NCI-H2029 treated with DMSO at 0.1 percent for 48 hours (cell line): ENCODE measurements around the gene MBD2.
A peak's percentile ranks its signal among the peaks of the same experiment; 100 is the strongest.
"Not testable (repeated sequence)": the region's sequence is repeated elsewhere in the genome, so short reads cannot be mapped to it uniquely, and the experiment has no call there.

Experiments
- DNase-seq: peaks from one replicate; lab custom pipeline; 2025; lab: John Stamatoyannopoulos, UW

The MBD2 gene

GRCh38 chr18:54224379-54225014 is at the start of gene MBD2:
MBD2 (minus strand) TSS chr18:54224669; CDS start chr18:54224559, 110 bp downstream.
- peak; percentile 55 for DNase-seq

DNA sequence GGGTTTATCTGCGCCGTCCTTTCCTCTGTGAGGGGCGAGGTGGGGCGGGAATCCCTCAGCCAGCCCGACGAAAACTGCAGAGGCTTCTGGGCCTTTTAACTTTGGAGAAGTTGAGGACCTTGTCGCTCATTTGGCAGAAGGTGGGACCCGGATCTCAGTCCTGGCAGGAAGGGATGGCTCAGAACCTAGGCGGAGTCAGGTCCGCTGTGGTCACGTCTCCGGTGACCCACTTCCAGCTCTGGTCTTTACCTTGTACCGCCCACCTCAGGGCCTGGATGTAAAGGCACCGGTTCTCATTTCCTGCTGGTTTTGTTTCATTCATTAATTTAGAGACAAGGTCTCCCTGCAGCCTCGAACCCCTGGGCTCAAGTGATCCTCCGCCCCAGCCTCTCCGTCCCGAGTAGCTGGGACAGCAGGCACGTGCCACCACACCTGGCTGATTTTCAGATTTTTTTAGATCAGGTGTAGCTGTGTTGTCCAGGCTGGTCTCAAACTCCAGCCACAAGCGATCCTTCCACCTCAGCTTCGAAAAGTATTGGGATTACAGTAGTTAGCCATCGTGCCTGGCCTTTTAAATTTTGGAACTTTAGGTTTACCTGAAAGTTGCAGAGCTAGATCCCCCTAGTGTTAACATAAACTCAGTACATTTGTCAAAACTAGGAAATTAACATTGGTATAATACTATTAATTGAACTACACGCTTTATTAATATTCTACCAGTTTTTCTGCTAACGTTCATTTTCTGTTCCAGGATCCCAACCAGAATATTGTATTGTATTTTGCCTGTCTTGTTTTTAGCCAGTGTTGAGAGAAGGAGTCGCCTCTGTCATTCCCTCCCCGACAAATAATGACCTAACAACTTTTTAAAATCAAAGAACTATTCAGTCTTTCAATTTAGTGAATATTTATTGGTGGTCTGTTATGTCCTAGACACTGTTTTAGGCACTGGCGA is 45.7 kb upstream of the MBD2 start:
- no peak for DNase-seq

DNA sequence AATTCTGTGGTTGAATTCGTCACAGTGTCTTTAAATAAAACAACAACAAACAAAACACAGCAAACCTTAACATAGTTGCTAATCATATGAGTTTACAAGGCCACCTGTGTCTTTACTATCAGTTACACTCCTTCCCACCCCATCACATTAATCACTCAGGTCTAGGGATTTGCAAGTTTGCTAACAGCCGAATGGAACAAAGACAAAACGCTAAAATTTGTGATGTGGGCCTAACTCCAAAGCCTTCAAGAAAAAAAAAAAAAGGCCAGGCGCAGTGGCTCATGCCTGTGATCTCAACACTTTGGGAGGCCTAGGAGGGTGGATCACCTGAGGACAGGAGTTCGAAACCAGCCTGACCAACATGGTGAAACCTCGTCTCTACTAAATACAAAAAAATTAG is 44.3 kb upstream of the MBD2 start:
- no peak for DNase-seq

DNA sequence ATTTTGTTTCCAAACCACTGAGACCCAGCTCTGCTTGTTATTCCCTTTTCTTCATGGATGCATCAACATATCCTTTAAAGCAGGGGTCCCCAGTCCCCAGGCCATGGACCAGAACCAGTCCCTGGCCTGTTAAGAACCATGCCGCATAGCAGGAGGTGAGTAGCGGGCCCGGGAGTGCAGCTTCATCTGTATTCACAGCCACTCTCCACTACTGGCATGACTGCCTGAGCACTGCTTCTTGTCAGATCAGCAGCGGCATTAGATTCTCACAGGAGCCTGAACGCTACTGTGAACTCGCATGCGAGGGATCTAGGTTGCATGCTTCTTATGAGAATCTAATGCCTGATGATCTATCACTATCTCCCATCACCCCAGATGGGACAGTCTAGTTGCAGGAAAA is 43.2 kb upstream of the MBD2 start:
- no peak for DNase-seq

GRCh38 chr18:54263904-54264336 is 39.5 kb upstream of the MBD2 start:
- no peak for DNase-seq

DNA sequence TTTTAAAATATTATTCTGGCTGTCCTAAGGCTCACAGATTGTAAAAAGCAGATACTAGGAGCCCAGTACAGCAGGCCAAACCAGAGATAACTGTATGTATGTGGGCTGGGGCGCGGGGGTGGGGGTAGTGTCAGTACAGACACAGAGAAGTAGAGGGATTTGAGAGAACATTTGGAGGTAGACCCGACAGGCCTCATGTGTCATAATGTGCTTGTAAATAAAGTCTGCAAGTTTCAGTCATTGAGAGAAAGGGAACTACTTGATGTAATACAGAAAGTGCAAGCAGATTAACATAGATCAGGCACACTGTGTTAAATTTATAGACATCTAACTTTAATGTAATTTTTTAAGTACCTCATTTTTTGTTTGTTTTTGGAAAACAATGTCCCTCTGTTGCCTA is 37.4 kb upstream of the MBD2 start:
- no peak for DNase-seq

DNA sequence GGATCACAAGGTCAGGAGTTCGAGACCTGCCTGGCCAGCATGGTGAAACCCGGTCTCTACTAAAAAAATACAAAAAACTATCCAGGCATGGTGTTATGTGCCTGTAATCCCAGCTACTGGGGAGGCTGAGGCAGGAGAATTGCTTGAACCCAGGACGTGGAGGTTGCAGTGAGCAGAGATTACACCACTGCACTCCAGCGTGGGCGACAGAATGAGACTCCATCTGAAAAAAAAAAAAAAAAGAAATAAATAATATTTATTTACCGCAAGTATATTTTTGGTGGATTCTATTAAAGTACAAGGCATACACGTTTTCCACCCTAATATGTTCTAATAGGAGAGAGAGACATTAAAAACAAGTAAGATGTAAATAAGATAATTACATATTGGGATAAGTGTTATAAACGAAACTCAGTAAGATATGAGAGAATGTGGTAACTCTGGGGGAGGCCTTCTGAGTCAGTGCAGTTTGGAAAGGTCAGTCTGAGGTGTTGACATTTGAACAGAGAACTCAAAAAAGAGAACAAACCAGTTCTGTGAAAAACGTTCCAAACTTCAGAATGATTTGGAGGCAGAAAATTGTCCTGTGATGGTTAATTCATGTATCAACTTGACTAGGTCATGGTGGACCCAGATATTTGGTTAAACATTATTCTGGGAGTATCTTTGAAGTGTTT is 36.1 kb upstream of the MBD2 start:
- no peak for DNase-seq

DNA sequence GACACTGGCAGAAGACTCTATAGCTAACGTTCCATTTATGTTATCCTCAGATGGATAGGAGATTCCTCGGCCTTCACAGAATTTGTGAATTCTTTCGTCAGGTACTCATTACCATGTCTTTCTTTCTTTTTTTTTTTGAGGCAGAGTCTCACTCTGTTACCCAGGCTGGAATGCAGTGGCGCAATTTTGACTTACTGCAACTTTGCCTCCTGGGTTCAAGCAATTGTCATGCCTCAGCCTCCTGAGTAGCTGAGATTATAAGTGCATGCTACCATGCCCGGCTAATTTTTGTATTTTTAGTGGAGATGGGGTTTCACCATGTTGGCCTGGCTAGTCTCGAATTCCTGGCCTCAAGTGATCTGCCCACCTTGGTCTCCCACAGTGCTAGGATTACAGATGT is 33.3 kb upstream of the MBD2 start:
- DNase-seq = not testable (repeated sequence)

DNA sequence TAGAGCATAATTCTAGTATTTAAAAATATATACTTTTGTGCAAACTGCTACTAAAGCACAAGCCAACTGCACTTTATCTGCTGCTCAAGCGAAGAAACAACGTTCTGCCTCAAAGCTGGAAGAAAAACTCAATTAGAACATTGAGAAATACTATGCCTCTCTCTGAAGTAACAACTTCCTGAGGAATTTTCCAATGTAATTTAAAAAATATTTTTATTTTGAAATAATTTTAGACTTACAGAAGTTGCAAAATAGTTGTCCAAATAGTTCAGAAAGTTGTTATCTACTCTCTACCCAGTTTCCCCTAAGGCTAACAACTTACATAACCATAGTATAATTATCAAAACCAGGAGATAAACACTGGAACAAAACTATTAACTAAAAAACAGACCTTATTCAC is 32.5 kb upstream of the MBD2 start:
- no peak for DNase-seq

GRCh38 chr18:54255141-54255540 is 30.7 kb upstream of the MBD2 start:
- DNase-seq = no peak

DNA sequence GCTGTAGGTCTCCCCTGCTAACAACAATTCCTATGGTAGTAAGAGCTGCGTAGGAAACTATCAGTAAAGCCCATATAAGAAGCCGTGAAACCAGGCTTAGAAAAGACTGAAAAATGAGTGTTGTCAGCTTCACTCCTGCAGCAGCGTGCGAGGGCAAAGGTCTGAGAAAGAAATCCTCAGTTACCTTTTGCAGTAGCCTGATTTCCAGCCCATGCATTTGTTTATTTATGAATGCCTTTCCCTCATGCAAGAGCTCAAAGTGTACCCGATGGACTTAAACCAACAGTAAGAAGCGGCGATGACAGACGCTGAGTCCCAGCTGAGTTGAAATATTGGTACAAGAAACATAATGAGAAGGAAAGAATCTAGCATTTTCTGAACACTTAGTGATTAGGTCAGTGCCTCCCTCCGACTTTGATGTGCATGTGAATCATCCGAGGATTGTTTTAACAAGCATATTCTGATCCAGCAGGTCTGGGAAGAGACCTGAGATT is 29.8 kb upstream of the MBD2 start:
- DNase-seq = no peak

- no peak for DNase-seq
Observed at GRCh38 chr18:54251606-54252390, 27.3 kb upstream of the MBD2 start.

- no peak for DNase-seq
Observed at GRCh38 chr18:54250846-54251261, 26.4 kb upstream of the MBD2 start.

DNA sequence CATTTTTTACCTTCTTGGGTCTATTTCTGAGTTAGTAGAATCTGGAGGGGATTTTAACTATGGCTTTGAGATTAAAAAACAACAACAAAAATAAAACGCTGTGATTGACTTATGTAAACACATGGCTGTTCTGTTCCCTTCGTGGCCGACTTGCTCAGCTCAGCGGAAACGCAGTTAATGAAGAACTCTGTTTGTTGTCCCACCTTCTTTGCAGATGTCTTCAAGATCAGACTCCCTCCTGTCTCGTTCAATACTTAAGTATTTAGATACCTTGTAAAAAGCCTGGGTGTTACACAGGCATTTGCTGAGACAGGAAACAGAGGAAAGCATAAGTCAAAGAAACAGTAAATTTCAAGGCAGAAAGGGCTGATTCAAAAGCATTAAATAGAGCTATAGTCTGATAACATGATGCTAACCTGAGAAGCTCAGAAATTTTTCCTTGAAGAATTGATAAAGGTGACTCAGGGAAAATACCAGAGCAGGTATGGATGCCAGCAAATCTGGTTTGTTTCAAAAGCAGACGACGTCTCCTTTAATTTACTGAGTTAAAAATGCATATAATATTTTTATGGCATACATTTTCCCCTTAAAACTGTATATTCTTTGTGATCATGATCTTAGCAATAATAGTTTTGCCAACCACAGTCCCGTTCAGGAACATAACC is 23.2 kb upstream of the MBD2 start:
- no peak for DNase-seq

DNA sequence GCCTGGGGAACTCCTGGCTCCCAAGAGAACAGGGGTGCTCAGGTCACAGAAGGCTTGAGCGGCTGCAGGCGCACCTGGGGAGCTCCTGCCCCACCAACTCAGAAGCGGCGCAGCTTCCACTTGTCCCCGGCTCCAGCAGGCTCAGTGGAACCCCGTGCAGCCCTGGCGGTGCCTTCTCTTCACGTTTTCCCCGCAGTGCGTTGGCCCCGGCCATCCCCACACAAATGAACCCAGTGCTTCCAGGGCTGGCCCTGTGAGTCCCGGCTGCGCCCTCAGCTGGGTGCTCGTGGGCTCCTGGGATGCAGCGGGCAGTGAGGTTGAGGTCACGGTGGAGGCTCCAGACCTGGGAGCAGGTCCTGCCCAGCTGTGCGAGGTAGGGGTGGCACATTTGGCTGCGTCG is 17.9 kb upstream of the MBD2 start:
- DNase-seq = no peak

DNA sequence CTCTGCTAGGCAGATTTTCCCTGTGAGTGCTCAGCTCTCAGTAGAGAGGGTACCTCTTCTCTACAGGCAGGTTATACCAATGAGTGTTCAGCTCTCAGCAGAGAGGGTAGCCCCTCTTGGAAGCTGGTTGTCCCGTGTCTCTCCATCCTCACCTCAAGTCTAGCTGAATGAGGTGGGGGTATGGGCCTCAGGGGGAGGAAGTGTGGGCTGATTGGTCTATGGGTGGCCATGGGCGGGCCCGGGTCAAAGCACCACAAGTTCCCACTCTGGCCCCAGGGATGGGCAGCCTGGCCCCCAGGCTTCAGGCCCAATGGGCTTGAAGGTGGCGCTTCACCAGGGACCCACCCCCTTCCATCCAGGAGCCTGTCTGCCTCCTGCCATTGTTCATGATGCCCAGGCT is 17.0 kb upstream of the MBD2 start:
- DNase-seq = no peak

DNA sequence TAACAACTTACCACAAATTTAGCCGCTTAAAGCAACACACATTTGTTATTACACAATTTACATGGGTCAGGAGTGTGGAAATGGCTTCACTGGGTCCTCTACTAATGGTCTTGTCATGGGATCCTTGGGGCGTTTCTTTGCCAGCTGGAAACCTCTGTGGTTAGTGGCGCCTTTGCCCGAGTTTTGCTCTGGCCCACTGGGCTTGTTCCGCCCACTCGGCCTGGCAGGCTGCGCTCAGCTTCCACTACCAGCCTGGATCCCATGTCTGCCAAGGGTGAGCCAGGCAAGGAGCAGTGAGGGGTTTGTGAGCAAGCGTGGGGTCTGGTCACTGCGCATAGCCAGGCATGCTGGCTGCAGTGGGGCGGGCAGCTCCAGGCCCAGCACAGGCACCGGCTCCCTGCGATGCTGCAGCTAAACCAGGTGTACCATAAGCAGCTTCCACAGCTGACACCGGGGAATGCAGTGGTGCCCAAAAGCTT is 16.2 kb upstream of the MBD2 start:
- DNase-seq = no peak

DNA sequence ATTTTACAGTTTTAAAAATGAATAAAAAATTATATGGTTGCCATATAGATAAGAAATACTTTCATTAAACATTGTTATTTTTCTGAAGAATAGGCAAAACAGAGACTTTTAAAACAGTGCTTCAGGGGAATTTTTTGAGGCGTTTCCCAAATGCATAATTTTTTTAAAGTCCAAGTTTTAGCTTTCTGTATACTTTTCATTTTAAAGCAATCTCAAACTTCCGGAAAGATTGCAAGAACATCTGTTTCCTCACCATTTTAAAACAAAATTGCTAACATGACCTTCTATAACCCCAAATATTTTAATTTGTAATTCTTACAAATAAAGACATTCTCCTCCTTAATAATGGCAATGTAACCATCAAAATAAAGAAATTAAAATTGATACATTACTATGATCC is 15.1 kb upstream of the MBD2 start:
- DNase-seq = no peak

- no peak for DNase-seq
Observed at GRCh38 chr18:54239091-54239490, 14.6 kb upstream of the MBD2 start.

DNA sequence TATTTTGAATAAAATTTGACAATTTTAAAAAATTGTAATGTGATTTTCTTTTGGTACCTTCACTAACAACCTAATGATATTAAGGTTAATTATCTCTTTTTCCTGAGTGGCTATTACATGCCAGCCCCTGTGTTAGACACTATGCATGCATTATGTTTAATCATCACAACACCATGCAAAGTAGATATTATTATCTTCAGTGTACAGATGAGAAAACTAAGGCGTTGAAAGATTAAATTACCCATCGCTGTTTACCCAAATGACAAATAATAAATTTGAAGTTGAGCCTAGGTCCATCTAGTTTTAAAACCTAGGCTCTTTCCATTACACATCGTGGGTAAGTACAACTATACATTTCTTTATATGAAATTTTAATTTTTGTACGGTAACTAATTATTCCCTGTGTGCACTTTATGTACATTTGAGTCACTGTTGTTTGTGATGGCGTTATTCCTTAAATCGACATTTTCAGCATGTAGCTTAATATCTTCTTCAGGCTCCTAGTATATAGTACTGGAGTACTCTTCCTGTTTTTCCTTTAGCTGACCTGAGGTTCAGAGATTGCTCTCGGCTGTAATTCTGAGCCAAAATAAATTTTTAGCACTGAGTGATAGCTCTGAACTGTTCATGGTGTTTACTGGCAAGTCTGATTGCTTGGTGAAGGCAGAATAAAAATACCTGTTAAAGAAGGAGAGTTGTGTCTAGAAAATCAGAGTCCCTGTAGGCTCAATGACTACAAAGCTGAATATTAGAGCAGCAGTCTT is 13.9 kb upstream of the MBD2 start:
- DNase-seq = no peak
